Forelimb muscle (tissue), 1 donor: Measurements from ENCODE around the gene SPACDR. TPM values are rescaled to one million over a fixed set of nuclear protein-coding genes. Genes with fewer than 3 reads are reported as not detected.

Experiments used
- DNase-seq: peaks from one replicate; pipeline ENCODE4 v3.0.0-alpha.2; 2013; ENCODE audit warnings: low read depth
- polyA plus RNA-seq: library from polyadenylated mRNA; unstranded; fragments of 120-200 nt; gene quantifications from one replicate; pipeline ENCODE4 v1.2.1, GENCODE V29; 2013; ENCODE audit not compliant: insufficient read length

The SPACDR gene
- polyA plus RNA-seq, 1 donor, result 1.7 TPM

DNA sequence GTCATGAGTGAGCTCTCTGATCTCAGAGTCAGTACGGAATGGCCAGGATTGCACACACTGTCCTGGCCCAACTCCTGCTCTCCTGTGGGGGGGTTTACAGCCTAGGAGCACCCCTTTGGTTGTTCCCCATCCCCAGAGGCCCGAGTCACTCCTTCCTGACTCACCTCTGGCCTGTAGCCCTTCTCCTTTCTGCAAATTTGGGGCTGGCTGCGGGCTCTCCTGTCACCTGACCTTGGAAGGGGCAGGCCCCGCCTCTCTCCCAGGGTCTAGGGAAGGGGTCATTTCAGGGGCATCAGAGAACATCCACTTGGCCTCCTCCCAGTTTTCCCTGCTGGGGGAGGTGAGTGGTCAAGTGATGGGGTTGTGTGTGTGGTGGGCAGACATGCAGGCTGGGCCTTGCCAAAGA, 21.4 kb upstream of the SPACDR start:
- DNase-seq, result no peak

DNA sequence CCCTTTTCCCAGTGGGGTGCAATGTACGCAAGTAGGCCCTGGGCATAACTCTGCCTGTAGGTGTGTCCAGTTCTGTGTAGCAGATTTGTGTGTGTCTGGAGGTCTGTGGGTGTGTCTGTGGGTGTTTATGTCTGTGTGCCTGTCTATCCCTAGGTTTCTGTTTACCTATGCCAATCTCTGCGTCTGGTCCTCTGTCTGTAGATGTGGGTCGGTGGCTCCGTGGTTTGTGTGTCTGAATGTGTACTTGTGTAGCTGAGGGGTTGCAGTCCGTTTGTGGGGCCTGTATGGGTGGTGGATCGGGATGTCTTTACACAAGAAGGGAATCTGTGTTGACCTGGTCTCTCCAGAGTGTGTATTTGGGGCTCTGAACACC, 20.6 kb upstream of the SPACDR start:
- DNase-seq, result no peak

DNA sequence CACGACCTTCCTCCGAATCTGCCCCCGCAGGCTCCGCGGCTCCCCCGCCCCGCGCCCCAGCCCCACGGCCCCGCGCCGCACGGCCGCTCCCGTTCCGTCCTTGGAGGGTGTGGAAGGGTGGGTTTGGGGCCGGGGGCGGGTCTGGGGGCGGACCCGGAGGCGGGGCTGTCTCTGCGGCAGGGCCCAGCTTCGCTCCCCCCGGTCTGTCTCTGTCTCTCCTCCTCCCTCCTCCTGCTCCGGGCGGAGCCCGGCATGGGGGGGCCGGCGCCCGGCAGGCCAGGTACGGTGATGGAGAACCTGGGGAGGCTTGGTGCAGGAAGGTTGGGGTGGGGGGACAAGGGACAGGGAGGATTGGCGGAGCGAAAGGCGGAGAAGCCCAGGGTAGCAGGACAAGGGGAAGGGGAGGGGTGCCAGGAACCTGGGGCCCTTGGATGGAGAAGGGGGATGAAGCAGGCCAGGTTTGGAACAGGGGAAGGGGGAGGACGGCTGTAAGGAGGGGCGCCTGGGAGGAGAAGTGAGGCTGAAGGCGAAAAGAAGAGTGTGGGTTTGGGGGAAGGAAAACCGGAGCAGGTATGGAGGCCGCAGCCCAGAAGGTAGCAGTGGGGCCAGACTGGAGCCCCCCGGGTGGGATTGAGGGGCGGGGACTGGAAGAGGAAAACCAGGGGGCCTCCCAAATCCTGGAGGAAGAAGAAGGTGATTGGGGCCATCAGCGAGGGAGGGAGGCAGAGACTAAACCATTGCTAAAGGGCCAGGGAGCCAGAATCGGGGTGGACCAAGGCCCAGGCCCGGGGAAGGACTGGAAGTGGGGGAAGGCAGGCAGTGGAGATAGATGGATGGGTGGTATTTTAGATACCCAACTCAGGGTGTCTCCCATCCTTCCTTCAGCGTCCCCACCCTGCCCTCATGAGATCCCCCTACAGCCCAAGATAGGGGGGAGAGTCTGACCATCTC, 19.9 kb upstream of the SPACDR start, which contains the start of gene NYAP1:
Gene NYAP1 (plus strand): TSS at position 206 of the 951 bp plus-strand sequence. CDS start 1,385 bp downstream, outside the sequence.
- DNase-seq, result no peak

GRCh38 chr7:100483090-100483721, 19.1 kb upstream of the SPACDR start:
- no peak for DNase-seq

DNA sequence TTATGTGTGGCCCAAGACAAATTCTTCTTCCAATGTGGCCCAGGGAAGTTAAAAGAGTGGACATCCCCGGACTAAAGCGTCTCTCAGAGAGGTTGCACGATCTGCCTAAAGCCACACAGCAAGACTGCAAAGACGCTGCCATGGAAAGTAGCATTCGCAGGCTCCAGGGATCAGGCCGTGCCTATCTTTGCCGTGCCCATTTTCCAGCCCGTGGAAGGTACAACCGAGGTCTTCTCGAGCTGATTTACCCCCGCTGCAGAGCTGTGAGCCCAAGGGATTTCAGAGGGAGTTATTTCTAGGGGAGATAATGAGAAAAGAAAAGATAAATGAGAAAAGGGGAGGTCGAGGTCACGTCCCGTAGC, 18.6 kb upstream of the SPACDR start:
- no peak for DNase-seq

DNA sequence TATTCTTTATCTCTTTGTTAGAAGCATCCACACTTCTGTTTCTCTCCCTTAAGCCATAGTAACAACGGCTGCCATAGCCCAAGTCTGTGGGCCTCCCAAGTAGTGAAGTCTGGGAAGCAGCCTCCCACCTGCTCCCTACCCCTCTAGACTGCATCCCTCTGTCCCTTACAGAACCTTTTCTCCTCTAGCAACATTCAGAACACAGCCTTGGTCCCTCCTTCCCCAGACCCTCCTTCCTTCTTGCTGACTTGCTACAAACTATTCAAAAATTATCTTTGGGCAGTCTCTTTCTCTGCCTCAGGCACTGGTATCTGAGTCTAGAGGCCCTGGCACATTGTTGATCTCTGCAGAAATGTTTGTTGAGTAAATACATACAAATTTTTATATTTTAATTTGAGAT, 17.4 kb upstream of the SPACDR start:
- no peak for DNase-seq

- peak; percentile 83 for DNase-seq
Measured at GRCh38 chr7:100478958-100479660, 15.0 kb upstream of the SPACDR start, which contains the start of gene TSC22D4. Gene TSC22D4, minus strand, starts transcription at chr7:100479214. Its CDS starts 1,176 bp downstream, at chr7:100478038.

DNA sequence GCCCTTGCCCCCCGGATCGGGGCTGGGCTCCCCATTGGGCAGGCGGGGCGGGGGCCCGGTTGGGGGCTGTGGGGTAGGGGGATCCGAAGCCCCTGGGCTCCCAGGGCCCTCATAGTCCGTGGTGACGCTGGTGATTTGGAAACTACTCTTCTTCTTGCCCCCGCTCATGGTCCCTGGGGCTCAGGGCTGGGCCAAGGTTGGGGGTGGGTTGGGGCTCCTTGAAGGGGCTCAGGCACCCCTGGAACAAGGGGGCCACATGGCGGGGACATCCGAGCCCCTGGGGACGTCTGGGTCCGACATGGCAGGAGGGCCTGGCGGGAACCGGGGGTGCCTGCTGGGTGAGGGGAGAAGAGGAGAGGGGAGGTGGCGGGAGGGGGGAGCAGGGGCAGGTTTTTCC, 13.8 kb upstream of the SPACDR start:
- DNase-seq, result no peak

- no peak for DNase-seq
Measured at GRCh38 chr7:100476903-100477870, 13.1 kb upstream of the SPACDR start.

DNA sequence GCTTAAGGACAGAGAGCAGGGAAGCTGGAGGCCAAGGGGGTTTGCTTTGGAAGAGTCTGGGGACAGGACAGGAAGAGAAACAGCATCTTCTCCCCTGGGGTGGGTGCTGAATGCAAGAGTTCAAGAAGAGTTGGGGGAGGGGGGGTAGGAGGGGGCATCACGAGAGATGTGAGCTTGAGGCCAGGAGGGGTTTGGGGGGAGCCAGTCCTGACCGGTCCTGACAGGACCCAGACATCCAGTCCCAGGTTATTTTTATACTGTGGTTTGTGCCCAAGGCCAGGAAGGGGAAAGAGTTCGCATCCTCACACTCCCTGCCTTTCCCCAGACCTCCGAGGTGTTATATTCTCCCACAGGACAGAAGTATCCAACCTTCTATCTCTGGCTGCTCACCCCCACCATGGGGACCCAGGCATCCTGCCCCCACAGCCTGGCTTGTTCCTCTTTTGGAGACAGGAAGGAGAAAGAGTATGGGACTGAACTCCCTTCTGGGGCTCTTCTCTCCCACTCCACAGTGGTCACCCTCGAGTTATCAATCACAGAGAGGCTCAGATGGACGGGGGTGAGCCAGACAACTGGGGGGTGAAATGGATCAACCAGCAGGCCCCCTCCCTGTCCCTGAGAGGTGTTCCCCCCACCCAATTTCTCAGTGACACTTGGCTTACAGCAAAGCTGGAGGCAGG, 12.2 kb upstream of the SPACDR start:
- no peak for DNase-seq

DNA sequence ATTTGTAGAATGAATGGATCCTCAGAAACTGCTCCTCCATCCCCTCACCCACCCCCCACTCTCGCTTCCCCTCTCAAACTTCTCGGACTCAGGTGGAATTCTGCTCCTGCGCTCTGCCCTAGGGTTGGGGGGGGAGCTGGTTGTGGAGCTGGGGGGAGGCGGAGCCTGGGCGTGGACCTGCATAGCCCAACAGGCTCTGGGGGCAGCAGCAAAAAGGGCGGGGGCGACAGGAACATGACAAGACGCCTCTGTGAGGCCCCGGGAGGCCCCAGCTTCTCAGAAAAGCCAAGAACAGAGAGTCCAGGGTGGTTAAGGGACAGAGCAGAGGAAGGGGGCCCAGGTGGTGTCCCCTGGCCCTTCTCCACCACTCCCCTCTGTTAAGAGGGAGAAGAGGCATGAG, 11.5 kb upstream of the SPACDR start:
- no peak for DNase-seq

GRCh38 chr7:100472854-100473499, 8.9 kb upstream of the SPACDR start:
- no peak for DNase-seq

- DNase-seq, result no peak
Measured at GRCh38 chr7:100472121-100472851, 8.2 kb upstream of the SPACDR start.

GRCh38 chr7:100471021-100471420, 7.0 kb upstream of the SPACDR start:
- DNase-seq, result no peak

- DNase-seq, result no peak
Measured at GRCh38 chr7:100469227-100470044, 5.4 kb upstream of the SPACDR start.

- no peak for DNase-seq
Measured at GRCh38 chr7:100467638-100468373, 3.7 kb upstream of the SPACDR start.
